HEK293 (cell line): ENCODE results near the gene WWOX.

Experiments
- CTCF ChIA-PET: fragments of 350-600 bp; formaldehyde crosslinking; extraction: SDS; loops from one replicate; lab custom pipeline; 2021; ENCODE audit warnings: antibody characterized with exemption; lab: Yijun Ruan, JAX
- POLR2A ChIA-PET: fragments of 300-600 bp; formaldehyde crosslinking; extraction: SDS; loops from one replicate; lab custom pipeline; 2020; ENCODE audit warnings: antibody characterized with exemption, inconsistent platforms; lab: Yijun Ruan, JAX
- H3K27ac ChIP-seq: fragments of 200-500 bp; sonication (Bioruptor generic); 2 replicates; pipeline ENCODE4 v1.5.1; 2014; ENCODE audit warnings: low read depth, low read length, control low read depth, inconsistent platforms; ENCODE audit errors: extremely low read depth
- H3K36me3 ChIP-seq, 2 experiments: fragments of 200-500 bp in 1 of 2; sonication (Bioruptor generic) in 1 of 2; 1 replicate in 1 of 2; 2 replicates in 1 of 2; pipeline ENCODE4 v1.5.1; 2014 to 2017; ENCODE audit warnings: inconsistent platforms in 2 of 2, low read length in 2 of 2; ENCODE audit not compliant: control insufficient read depth in 2 of 2, insufficient read depth in 1 of 2
- H3K4me1 ChIP-seq: fragments of 200-500 bp; sonication (Bioruptor generic); 2 replicates; pipeline ENCODE4 v1.5.1; 2014; ENCODE audit warnings: mild to moderate bottlenecking, low read length, inconsistent platforms; ENCODE audit not compliant: control insufficient read depth, insufficient read depth
- H3K4me3 ChIP-seq: 2 replicates; pipeline ENCODE4 v1.5.1; 2011; ENCODE audit warnings: low read depth, mild to moderate bottlenecking, control low read depth, low read length, moderate library complexity
- H3K9me3 ChIP-seq: fragments of 200-500 bp; sonication (Bioruptor generic); 2 replicates; pipeline ENCODE4 v1.5.1; 2014; ENCODE audit warnings: low read depth, low read length, inconsistent platforms; ENCODE audit not compliant: control insufficient read depth, insufficient read depth
- KLF9 ChIP-seq: fragments of 450-650 bp; formaldehyde crosslinking; IDR thresholded peaks from 2 replicates; pipeline ENCODE4 v1.5.1; 2016; ENCODE audit warnings: missing biosample characterization, missing genetic modification characterization, low read depth
- YY2 ChIP-seq: fragments of 450-650 bp; formaldehyde crosslinking; IDR thresholded peaks from 2 replicates; pipeline ENCODE4 v1.5.1; 2016; ENCODE audit warnings: missing biosample characterization, missing genetic modification characterization
- ZBTB48 ChIP-seq: fragments of 450-650 bp; formaldehyde crosslinking; IDR thresholded peaks from 2 replicates; pipeline ENCODE4 v1.5.1; 2016; ENCODE audit warnings: missing biosample characterization, missing genetic modification characterization
- ZBTB7A ChIP-seq: fragments of 450-650 bp; formaldehyde crosslinking; IDR thresholded peaks from 2 replicates; pipeline ENCODE4 v1.5.1; 2016; ENCODE audit warnings: low read depth, missing biosample characterization, missing genetic modification characterization
- ZFP37 ChIP-seq: fragments of 450-650 bp; formaldehyde crosslinking; IDR thresholded peaks from 2 replicates; pipeline ENCODE4 v1.5.1; 2016; ENCODE audit warnings: missing biosample characterization, missing genetic modification characterization
- ZFP69B ChIP-seq: fragments of 450-650 bp; formaldehyde crosslinking; IDR thresholded peaks from 2 replicates; pipeline ENCODE4 v1.5.1; 2016; ENCODE audit warnings: missing biosample characterization, missing genetic modification characterization
- ZNF10 ChIP-seq: fragments of 450-650 bp; formaldehyde crosslinking; IDR thresholded peaks from 2 replicates; pipeline ENCODE4 v1.5.1; 2017; ENCODE audit warnings: missing biosample characterization, missing genetic modification characterization
- ZNF23 ChIP-seq: fragments of 450-650 bp; formaldehyde crosslinking; IDR thresholded peaks from 2 replicates; pipeline ENCODE4 v1.5.1; 2016; ENCODE audit warnings: missing biosample characterization, missing genetic modification characterization, borderline replicate concordance
- ZNF350 ChIP-seq: fragments of 450-650 bp; formaldehyde crosslinking; IDR thresholded peaks from 2 replicates; pipeline ENCODE4 v1.5.0; 2017; ENCODE audit warnings: missing biosample characterization, mild to moderate bottlenecking, missing genetic modification characterization
- ZNF510 ChIP-seq: fragments of 450-650 bp; formaldehyde crosslinking; IDR thresholded peaks from 2 replicates; pipeline ENCODE4 v1.5.1; 2018; ENCODE audit warnings: mild to moderate bottlenecking, missing genetic modification characterization, missing biosample characterization; ENCODE audit not compliant: insufficient replicate concordance
- ZNF624 ChIP-seq: fragments of 450-650 bp; formaldehyde crosslinking; IDR thresholded peaks from 2 replicates; pipeline ENCODE4 v1.5.1; 2017; ENCODE audit warnings: missing biosample characterization, missing genetic modification characterization
- ZNF629 ChIP-seq: fragments of 450-650 bp; formaldehyde crosslinking; IDR thresholded peaks from 2 replicates; pipeline ENCODE4 v1.5.1; 2017; ENCODE audit warnings: missing biosample characterization, missing genetic modification characterization
- ZNF76 ChIP-seq: fragments of 450-650 bp; formaldehyde crosslinking; IDR thresholded peaks from 2 replicates; pipeline ENCODE4; 2016; ENCODE audit warnings: low read depth, missing biosample characterization, missing genetic modification characterization, borderline replicate concordance
- ZNF776 ChIP-seq: fragments of 450-650 bp; formaldehyde crosslinking; IDR thresholded peaks from 2 replicates; pipeline ENCODE4 v1.5.0; 2017; ENCODE audit warnings: missing biosample characterization, missing genetic modification characterization, borderline replicate concordance
- ZSCAN30 ChIP-seq: fragments of 450-650 bp; IDR thresholded peaks from 2 replicates; pipeline ENCODE4 v1.5.1; 2018; ENCODE audit warnings: missing biosample characterization, mild to moderate bottlenecking, missing genetic modification characterization, moderate library complexity
- TF ChIP-seq, protein P1 (sequence below): fragments of 450-650 bp; formaldehyde crosslinking; IDR thresholded peaks from 2 replicates; pipeline ENCODE4 v1.5.1; 2016; ENCODE audit warnings: missing biosample characterization, missing genetic modification characterization
- TF ChIP-seq, protein P2 (sequence below): fragments of 450-650 bp; IDR thresholded peaks from 2 replicates; pipeline ENCODE4 v1.5.1; 2018; ENCODE audit warnings: missing biosample characterization, missing genetic modification characterization
- TF ChIP-seq, protein P3 (sequence below): fragments of 450-650 bp; formaldehyde crosslinking; IDR thresholded peaks from 2 replicates; pipeline ENCODE4 v1.5.1; 2017; ENCODE audit warnings: missing biosample characterization, missing genetic modification characterization
- TF ChIP-seq, protein P4 (sequence below): fragments of 450-650 bp; formaldehyde crosslinking; IDR thresholded peaks from 2 replicates; pipeline ENCODE4 v1.5.1; 2016; ENCODE audit warnings: missing biosample characterization, missing genetic modification characterization, borderline replicate concordance

The WWOX gene

DNA sequence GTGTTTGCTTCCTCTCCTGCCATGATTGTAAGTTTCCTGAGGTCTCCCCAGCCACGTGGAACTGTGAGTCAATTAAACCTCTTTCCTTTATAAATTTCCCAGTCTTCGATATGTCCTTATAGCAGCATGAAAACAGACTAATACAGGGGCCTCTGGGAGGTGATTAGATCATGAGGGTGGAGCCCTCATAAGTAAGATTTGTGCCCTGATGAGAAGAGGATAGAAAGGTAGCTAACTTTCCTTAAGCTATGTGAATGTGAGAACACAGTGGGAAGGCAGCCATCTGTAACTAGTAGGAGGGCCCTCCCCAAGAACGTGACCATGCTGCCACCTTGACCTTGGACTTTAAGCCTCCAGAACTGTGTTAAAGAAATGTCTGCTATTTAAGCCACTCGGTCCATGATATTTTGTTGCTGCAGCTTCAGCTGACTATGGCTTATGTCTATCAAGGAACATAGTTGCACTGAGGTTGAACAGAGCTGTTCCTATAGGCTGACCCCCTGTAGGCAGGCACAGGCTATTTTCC is 30.7 kb downstream of the WWOX start:
- H3K9me3 ChIP-seq: no peaks in the 10 kb centered on the region
- H3K4me1 ChIP-seq: peaks cover 15% of the 10 kb centered on the region
- no peak overlapping the region for H3K27ac ChIP-seq
- POLR2A ChIA-PET: no interaction called here
- CTCF ChIA-PET: no interaction called here
- H3K36me3 ChIP-seq: peaks cover 0 to 10% of the 10 kb centered on the region in 2 experiments; a peak in 2 of 3 replicates
- H3K4me3 ChIP-seq: no peak overlapping the region
- TF ChIP-seq ZNF510 (tag by site-specific recombination): peak; percentile 21
- TF ChIP-seq ZNF23 (tag by site-specific recombination): no peak
- TF ChIP-seq ZSCAN30 (tag by site-specific recombination): no peak
- TF ChIP-seq, all 188 proteins: peak for 1

DNA sequence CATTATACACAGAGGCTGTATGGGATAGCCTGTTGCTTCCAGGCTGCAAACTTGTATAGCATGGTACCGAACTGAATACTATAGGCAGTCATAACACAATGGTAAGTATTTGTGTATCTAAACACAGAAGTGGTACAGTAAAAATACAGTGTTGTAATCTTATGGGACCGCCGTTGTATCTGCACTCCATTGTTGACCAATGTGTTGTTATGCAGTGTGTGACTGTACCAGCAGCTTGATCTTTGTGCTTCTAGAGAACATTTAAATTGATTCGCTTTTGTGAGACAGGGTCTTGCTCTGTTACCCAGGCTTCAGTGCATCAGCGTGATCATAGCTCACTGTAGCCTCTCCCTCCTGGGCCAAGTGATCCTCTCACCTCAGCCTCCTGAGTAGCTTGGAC is 31.5 kb downstream of the WWOX start:
- Histone ChIP-seq H3K4me3 (no peak overlapping the region), H3K27ac (no peak overlapping the region), H3K36me3 (peaks cover 0 to 10% of the 10 kb centered on the region in 2 experiments; a peak in 2 of 3 replicates), H3K4me1 (peaks cover 15% of the 10 kb centered on the region), H3K9me3 (no peaks in the 10 kb centered on the region)
- no peak for TF ChIP-seq ZNF350 (tag by site-specific recombination)
- TF ChIP-seq, protein P1, sequence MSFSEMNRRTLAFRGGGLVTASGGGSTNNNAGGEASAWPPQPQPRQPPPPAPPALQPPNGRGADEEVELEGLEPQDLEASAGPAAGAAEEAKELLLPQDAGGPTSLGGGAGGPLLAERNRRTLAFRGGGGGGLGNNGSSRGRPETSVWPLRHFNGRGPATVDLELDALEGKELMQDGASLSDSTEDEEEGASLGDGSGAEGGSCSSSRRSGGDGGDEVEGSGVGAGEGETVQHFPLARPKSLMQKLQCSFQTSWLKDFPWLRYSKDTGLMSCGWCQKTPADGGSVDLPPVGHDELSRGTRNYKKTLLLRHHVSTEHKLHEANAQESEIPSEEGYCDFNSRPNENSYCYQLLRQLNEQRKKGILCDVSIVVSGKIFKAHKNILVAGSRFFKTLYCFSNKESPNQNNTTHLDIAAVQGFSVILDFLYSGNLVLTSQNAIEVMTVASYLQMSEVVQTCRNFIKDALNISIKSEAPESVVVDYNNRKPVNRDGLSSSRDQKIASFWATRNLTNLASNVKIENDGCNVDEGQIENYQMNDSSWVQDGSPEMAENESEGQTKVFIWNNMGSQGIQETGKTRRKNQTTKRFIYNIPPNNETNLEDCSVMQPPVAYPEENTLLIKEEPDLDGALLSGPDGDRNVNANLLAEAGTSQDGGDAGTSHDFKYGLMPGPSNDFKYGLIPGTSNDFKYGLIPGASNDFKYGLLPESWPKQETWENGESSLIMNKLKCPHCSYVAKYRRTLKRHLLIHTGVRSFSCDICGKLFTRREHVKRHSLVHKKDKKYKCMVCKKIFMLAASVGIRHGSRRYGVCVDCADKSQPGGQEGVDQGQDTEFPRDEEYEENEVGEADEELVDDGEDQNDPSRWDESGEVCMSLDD: no peak
- TF ChIP-seq, protein P2, sequence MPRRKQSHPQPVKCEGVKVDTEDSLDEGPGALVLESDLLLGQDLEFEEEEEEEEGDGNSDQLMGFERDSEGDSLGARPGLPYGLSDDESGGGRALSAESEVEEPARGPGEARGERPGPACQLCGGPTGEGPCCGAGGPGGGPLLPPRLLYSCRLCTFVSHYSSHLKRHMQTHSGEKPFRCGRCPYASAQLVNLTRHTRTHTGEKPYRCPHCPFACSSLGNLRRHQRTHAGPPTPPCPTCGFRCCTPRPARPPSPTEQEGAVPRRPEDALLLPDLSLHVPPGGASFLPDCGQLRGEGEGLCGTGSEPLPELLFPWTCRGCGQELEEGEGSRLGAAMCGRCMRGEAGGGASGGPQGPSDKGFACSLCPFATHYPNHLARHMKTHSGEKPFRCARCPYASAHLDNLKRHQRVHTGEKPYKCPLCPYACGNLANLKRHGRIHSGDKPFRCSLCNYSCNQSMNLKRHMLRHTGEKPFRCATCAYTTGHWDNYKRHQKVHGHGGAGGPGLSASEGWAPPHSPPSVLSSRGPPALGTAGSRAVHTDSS (tag by site-specific recombination): no peak
- TF ChIP-seq, protein P3, sequence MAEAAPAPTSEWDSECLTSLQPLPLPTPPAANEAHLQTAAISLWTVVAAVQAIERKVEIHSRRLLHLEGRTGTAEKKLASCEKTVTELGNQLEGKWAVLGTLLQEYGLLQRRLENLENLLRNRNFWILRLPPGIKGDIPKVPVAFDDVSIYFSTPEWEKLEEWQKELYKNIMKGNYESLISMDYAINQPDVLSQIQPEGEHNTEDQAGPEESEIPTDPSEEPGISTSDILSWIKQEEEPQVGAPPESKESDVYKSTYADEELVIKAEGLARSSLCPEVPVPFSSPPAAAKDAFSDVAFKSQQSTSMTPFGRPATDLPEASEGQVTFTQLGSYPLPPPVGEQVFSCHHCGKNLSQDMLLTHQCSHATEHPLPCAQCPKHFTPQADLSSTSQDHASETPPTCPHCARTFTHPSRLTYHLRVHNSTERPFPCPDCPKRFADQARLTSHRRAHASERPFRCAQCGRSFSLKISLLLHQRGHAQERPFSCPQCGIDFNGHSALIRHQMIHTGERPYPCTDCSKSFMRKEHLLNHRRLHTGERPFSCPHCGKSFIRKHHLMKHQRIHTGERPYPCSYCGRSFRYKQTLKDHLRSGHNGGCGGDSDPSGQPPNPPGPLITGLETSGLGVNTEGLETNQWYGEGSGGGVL (tag by site-specific recombination): no peak
- no peak for TF ChIP-seq ZFP37 (tag by site-specific recombination)
- POLR2A ChIA-PET: no interaction called here
- CTCF ChIA-PET: no interaction called here

DNA sequence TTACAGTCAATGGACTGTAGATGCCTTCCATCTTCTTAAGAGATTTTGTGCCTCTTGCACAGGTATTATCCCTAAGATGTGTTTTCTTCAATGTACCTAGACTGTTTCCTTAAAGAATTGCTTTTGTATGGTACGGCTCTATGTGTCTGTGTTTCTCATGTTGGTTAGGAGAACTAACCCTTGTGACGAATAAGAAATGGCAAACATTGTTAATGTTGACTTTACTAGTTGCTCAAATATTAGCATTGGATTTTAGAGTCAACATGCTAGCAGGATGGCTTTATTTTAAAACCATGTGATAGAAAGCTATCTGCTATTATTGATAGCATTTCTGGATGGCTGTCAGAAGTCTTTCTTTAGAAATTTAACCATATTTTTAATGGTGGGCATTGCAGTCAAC is 34.5 kb downstream of the WWOX start:
- no peak overlapping the region for H3K4me3 ChIP-seq
- CTCF ChIA-PET: interaction anchor here (0.5 to 0.6 kb wide), 2 partner anchors 49 to 316 kb away, joined by 3 read pairs; no protein-coding TSS in a partner anchor
- peaks cover 0 to 10% of the 10 kb centered on the region in 2 experiments; a peak in 2 of 3 replicates for H3K36me3 ChIP-seq
- POLR2A ChIA-PET: no interaction called here
- no peaks in the 10 kb centered on the region for H3K9me3 ChIP-seq
- H3K27ac ChIP-seq: no peak overlapping the region
- no peaks in the 10 kb centered on the region for H3K4me1 ChIP-seq
- TF ChIP-seq KLF9 (no peak), ZBTB7A (no peak), ZNF76 (no peak), ZNF776 (tag by site-specific recombination) (no peak), ZNF624 (tag by site-specific recombination) (no peak), ZNF629 (tag by site-specific recombination) (no peak), ZBTB48 (tag by site-specific recombination) (no peak), ZNF10 (tag by site-specific recombination) (no peak), YY2 (tag by site-specific recombination) (no peak), ZFP69B (tag by site-specific recombination) (no peak)
- TF ChIP-seq, protein P4, sequence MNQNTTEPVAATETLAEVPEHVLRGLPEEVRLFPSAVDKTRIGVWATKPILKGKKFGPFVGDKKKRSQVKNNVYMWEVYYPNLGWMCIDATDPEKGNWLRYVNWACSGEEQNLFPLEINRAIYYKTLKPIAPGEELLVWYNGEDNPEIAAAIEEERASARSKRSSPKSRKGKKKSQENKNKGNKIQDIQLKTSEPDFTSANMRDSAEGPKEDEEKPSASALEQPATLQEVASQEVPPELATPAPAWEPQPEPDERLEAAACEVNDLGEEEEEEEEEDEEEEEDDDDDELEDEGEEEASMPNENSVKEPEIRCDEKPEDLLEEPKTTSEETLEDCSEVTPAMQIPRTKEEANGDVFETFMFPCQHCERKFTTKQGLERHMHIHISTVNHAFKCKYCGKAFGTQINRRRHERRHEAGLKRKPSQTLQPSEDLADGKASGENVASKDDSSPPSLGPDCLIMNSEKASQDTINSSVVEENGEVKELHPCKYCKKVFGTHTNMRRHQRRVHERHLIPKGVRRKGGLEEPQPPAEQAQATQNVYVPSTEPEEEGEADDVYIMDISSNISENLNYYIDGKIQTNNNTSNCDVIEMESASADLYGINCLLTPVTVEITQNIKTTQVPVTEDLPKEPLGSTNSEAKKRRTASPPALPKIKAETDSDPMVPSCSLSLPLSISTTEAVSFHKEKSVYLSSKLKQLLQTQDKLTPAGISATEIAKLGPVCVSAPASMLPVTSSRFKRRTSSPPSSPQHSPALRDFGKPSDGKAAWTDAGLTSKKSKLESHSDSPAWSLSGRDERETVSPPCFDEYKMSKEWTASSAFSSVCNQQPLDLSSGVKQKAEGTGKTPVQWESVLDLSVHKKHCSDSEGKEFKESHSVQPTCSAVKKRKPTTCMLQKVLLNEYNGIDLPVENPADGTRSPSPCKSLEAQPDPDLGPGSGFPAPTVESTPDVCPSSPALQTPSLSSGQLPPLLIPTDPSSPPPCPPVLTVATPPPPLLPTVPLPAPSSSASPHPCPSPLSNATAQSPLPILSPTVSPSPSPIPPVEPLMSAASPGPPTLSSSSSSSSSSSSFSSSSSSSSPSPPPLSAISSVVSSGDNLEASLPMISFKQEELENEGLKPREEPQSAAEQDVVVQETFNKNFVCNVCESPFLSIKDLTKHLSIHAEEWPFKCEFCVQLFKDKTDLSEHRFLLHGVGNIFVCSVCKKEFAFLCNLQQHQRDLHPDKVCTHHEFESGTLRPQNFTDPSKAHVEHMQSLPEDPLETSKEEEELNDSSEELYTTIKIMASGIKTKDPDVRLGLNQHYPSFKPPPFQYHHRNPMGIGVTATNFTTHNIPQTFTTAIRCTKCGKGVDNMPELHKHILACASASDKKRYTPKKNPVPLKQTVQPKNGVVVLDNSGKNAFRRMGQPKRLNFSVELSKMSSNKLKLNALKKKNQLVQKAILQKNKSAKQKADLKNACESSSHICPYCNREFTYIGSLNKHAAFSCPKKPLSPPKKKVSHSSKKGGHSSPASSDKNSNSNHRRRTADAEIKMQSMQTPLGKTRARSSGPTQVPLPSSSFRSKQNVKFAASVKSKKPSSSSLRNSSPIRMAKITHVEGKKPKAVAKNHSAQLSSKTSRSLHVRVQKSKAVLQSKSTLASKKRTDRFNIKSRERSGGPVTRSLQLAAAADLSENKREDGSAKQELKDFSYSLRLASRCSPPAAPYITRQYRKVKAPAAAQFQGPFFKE (tag by site-specific recombination): no peak
